GM12801 (cell line): ENCODE measurements around the gene MARCHF5.

Experiments
- TF ChIP-seq, protein P1 (sequence below): IDR thresholded peaks from one replicate; pipeline ENCODE4 v1.5.1; 2011; ENCODE audit warnings: control low read depth; ENCODE audit not compliant: insufficient read length; ENCODE audit errors: extremely low read depth

The MARCHF5 gene

DNA sequence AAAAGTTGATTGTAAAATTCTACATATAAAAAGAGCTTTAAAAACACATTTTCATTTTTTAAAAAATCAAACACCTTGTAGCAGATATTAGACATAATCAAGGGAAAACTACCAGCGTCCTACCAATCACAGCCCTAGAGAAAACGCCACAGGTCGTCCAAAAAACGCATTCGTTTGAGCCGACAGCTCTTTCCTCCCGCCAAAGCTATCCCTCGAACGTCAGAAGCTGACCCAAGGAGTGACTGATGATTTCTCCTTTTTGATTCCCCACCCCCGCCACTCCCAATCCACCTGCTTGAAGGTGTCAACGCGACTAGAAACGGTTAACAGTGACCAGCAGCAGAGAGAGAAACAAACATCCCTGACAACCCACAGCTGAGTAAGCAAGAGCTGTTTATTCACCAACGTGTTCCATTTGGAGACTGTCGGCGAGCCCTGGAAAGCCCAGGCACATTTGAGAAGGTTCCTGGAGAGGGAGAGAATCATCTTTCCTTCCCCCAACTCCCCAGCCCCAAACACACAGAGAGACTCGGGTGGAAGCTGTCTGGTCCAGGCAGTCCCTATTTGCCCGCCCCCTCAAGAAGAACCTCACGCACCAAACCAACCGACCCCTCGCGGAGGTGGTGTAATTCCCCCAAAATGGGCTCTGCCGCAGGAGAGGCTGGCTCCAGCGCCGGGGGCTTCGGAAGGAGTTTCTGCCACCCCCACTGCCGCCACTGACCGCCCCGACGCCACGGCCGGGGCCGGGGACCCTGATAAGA is 711 bp upstream of the MARCHF5 start:
- TF ChIP-seq, protein P1, sequence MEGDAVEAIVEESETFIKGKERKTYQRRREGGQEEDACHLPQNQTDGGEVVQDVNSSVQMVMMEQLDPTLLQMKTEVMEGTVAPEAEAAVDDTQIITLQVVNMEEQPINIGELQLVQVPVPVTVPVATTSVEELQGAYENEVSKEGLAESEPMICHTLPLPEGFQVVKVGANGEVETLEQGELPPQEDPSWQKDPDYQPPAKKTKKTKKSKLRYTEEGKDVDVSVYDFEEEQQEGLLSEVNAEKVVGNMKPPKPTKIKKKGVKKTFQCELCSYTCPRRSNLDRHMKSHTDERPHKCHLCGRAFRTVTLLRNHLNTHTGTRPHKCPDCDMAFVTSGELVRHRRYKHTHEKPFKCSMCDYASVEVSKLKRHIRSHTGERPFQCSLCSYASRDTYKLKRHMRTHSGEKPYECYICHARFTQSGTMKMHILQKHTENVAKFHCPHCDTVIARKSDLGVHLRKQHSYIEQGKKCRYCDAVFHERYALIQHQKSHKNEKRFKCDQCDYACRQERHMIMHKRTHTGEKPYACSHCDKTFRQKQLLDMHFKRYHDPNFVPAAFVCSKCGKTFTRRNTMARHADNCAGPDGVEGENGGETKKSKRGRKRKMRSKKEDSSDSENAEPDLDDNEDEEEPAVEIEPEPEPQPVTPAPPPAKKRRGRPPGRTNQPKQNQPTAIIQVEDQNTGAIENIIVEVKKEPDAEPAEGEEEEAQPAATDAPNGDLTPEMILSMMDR = no peak

DNA sequence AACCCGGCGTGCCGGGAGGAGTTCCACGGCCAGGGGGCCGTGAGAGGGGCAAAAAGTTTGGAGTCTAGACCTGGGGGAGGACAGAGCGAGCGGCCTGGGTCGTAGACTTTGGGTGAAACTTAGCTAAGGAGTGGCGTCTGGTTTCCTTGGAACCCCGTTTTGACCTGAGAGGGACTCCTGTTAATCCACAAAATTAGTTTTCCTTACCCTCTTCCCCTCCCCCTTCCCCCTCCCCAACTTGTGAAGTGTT is 574 bp downstream of the MARCHF5 start:
- TF ChIP-seq, protein P1 = no peak

DNA sequence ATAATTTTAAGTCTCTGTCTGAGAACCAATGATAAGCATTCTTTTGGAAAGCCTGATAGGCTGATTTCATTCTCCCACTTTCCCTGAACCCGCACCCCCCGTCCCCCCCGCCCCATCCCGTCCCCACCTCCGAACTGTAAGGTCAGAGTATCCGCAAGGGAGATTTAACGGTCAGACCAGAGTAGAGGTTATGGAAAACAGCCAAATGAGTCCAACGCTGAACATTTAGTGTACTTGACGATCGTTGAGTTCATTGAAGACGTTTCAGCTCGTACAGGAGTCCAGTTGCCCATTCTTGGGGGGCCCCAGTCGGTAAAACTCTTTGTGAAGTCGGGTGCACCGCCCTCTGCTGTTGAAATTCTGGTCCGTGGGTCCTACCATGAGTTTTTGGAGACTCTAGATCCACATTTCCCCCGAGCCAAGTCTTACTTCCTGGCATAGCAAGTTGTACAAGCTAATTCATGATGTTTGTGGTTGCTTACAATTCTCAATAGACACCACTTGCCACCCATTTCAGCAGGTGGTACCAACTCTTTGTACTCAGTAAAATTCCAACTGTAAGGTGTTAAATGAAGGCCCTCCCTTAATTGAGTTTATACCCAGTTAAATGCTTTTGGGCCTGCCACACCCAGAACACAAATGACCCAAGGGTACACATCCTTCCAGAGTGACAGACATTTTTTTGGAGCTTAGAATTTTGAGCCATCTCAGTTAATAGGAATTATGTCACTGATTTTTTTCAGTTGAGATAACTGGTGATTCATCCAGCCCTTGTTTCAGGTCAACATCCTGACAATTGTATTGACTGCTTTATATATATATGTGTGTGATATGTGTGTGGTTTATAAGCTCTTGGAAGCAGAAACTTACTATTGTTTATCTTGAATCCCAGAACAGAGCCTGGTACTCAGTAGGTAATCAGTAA is 1.2 kb downstream of the MARCHF5 start:
- TF ChIP-seq, protein P1 = no peak

DNA sequence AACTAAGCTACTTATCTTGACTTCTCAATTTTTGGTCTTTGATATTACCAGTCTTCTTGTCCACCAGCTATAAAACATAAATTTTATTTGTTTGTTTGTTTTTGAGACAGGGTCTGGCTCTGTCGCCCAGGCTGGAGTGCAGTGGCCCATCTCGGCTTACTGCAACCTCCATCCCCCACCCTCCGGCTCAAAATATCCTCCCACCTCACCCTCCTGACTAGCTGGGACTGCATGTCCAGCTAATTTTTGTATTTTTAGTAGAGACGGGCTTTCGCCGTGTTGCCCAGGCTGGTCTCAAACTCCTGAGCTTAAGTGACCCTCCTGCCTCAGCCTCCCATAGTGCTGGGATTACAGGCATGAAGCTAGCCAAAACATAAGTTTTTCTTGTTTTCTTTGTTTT is 7.5 kb downstream of the MARCHF5 start:
- TF ChIP-seq, protein P1 = no peak

DNA sequence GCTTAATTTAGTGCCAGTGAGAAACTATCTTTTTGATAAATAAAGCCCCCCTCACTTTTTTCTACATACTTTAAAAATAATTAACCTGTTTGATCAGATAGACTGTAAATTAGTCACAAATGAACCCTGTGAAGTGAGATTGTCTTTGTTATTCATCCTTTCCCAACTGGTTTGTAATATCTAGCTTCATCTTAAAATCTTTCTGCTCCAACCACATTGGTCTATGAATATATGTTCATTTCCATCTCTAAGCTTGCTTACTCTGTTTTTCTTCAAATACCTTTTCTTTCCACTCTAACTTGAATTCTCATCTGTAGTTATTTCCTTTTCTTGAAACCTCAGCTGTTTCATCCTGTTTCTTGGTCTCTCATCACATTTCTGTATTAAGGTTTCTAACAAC is 12.1 kb downstream of the MARCHF5 start:
- TF ChIP-seq, protein P1 = no peak

DNA sequence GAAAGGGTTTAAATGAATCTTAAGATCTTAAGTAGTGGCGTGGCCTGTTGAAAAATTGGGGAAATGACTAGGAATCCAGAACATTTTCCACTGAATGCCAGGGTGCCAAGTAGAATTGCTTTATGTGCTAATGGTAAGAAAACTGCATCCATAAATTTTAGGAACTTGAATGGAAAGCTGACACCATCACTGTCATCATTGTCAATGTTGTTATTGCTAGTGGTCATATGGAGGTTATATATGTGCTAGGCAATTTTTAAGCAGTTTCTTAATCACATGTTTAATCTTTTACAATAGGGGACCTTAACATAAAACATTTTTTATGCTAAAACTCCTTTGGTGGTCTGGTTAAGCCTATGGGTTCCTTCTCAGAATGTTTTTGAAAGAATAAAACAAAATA is 13.1 kb downstream of the MARCHF5 start:
- TF ChIP-seq, protein P1 = no peak

DNA sequence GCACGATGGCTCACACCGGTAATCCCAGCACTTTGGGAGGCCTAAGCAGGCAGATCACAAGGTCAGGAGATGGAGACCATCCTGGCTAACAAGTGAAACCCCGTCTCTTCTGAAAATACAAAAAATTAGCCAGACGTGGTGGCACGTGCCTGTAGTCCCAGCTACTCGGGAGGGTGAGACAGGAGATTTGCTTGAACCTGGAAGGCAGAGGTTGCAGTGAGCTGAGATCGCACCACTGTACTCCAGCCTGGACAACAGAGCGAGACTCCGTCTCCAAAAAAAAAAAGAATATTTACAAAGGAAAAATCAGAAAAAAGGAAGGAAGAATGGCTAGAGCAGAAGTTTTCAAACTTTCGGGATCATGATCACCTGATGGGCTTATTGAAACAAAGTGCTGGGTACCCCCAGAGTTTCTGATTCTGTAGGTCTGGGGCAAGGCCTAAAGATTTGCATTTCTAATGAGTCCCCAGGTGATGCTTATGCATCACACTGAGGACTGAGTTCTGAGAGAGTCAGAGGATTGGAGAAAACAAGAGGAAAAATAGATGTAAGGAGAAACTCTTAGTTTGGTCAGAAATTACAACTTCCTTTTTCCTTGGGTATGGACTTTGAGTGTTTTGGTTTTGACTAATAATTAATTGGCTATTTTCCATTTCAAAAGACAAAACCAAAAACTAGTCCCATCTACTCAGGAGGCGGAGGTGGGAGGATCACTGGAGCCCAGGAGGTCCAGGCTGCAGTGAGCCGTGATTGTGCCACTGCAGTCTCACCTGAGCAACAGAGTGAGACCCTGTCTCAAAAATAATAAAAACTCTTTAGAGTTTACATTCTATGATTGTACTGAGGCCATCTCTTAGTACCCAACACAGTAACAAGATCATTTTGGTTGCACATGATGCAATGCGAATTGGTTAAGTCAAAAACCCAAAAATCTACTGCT is 14.4 kb downstream of the MARCHF5 start:
- TF ChIP-seq, protein P1 = no peak
